Thoracic aorta (tissue), 2 donors: Measurements from ENCODE around the gene GINS1. TPM values are rescaled to one million over a fixed set of nuclear protein-coding genes. Genes with fewer than 3 reads are reported as not detected.
"Not testable (repeated sequence)": the region's sequence is repeated elsewhere in the genome, so short reads cannot be mapped to it uniquely, and the experiment has no call there.

ENCODE experiments used
- ATAC-seq: fragments of 150-250 bp; one replicate; pipeline ENCODE4 v1.8.0; 2017; ENCODE audit warnings: low read depth; ENCODE audit not compliant: insufficient number of reproducible peaks, low FRiP score
- DNase-seq: peaks from one replicate; pipeline ENCODE4 v3.0.0-alpha.2; 2020; ENCODE audit warnings: low spot score
- H3K27ac ChIP-seq, 2 donors: fragments of 200-600 bp; sonication (generic); 1 replicate in 1 of 2; 2 replicates in 1 of 2; pipeline ENCODE4 v1.5.1; 2016; ENCODE audit warnings: mild to moderate bottlenecking in 2 of 2, moderate library complexity in 2 of 2
- H3K27me3 ChIP-seq: fragments of 200-600 bp; sonication (generic); replicated peaks from 2 replicates; pipeline ENCODE4 v1.6.0; 2016; ENCODE audit warnings: mild to moderate bottlenecking; ENCODE audit not compliant: insufficient read depth
- H3K36me3 ChIP-seq: fragments of 200-600 bp; sonication (generic); one replicate; pipeline ENCODE4 v1.5.1; 2016
- H3K4me1 ChIP-seq, 2 donors: fragments of 200-600 bp; sonication (generic); 1 replicate in 1 of 2; 2 replicates in 1 of 2; pipeline versions ENCODE4 v1.5.1 to v1.6.0; 2016; ENCODE audit warnings: low read depth in 2 of 2, mild to moderate bottlenecking in 1 of 2; ENCODE audit not compliant: control insufficient read depth in 1 of 2
- H3K4me3 ChIP-seq: fragments of 200-600 bp; sonication (generic); 2 replicates; pipeline ENCODE4 v1.5.1; 2016; ENCODE audit warnings: mild to moderate bottlenecking
- H3K9me3 ChIP-seq: fragments of 200-600 bp; sonication (generic); 2 replicates; pipeline ENCODE4 v1.5.1; 2016
- CTCF ChIP-seq: fragments of 200-600 bp; sonication (generic); IDR thresholded peaks from one replicate; pipeline ENCODE4 v1.5.1; 2019; ENCODE audit warnings: antibody characterized with exemption
- total RNA-seq, 2 donors: library from RNA; depleted of rRNA; stranded (reverse); fragments of >200 nt; gene quantifications; one replicate each; pipeline versions ENCODE4 v1.1.0 to v1.2.3, GENCODE V29; 2016

GINS1 gene
- total RNA-seq, 2 donors from 2014 or later: 0.41 TPM; not detected in 1

GRCh38 chr20:25470045-25470444 lies 62.6 kb downstream of the GINS1 start:
- Histone ChIP-seq H3K27ac (no peak overlapping the region), H3K9me3 (no peaks in the 10 kb centered on the region), H3K36me3 (peaks cover 46% of the 10 kb centered on the region), H3K4me3 (no peak overlapping the region), H3K27me3 (no peaks in the 10 kb centered on the region), H3K4me1 (no peaks in the 10 kb centered on the region)
- DNase-seq: no peak
- no peak for ATAC-seq
- no peak for TF ChIP-seq CTCF

- H3K27me3 ChIP-seq: no peaks in the 10 kb centered on the region
- no peak overlapping the region for H3K4me3 ChIP-seq
- peaks cover 46% of the 10 kb centered on the region for H3K36me3 ChIP-seq
- DNase-seq (no peak), ATAC-seq (no peak)
- no peaks in the 10 kb centered on the region for H3K4me1 ChIP-seq
- no peak for TF ChIP-seq CTCF
- H3K9me3 ChIP-seq: no peaks in the 10 kb centered on the region
- no peak overlapping the region for H3K27ac ChIP-seq
These were observed 63.5 kb downstream of the GINS1 start for GRCh38 chr20:25471020-25471419.

GRCh38 chr20:25473297-25473696 lies 65.8 kb downstream of the GINS1 start:
- H3K4me1 ChIP-seq, H3K27me3 ChIP-seq, H3K27ac ChIP-seq, H3K4me3 ChIP-seq, DNase-seq, H3K9me3 ChIP-seq, ATAC-seq: not testable (repeated sequence)
- H3K36me3 ChIP-seq: peaks cover 37% of the 10 kb centered on the region

- Histone ChIP-seq H3K36me3 (peaks cover 38% of the 10 kb centered on the region), H3K27me3 (no peaks in the 10 kb centered on the region), H3K4me3 (no peak overlapping the region), H3K9me3 (no peaks in the 10 kb centered on the region), H3K4me1 (no peaks in the 10 kb centered on the region), H3K27ac (no peak overlapping the region)
- ATAC-seq (no peak), DNase-seq (no peak)
- no peak for TF ChIP-seq CTCF
These were observed 68.9 kb downstream of the GINS1 start for GRCh38 chr20:25476106-25477013.

GRCh38 chr20:25477014-25477882 lies 69.8 kb downstream of the GINS1 start:
- Histone ChIP-seq H3K4me3 (no peak overlapping the region), H3K9me3 (no peaks in the 10 kb centered on the region), H3K36me3 (peaks cover 44% of the 10 kb centered on the region), H3K4me1 (no peaks in the 10 kb centered on the region), H3K27me3 (no peaks in the 10 kb centered on the region), H3K27ac (no peak overlapping the region)
- no peak for ATAC-seq
- TF ChIP-seq CTCF: no peak
- no peak for DNase-seq
